KMS-11 (cell line): ENCODE data around the gene VIPAS39.

Source experiments
- H2AFZ ChIP-seq: fragments of 200-600 bp; sonication (generic); 2 replicates; pipeline ENCODE4 v1.6.1; 2016; ENCODE audit warnings: antibody characterized with exemption, mixed run types, low read depth
- H3K27ac ChIP-seq: fragments of 200-600 bp; sonication (generic); 2 replicates; pipeline ENCODE4 v1.6.1; 2016; ENCODE audit warnings: mild to moderate bottlenecking, mixed run types
- H3K27me3 ChIP-seq: fragments of 200-600 bp; sonication (generic); 2 replicates; pipeline ENCODE4 v1.6.1; 2017; ENCODE audit warnings: mild to moderate bottlenecking, low read depth, mixed run types, moderate library complexity; ENCODE audit not compliant: insufficient read depth
- H3K36me3 ChIP-seq: fragments of 200-600 bp; sonication (generic); 2 replicates; pipeline ENCODE4 v1.6.1; 2017; ENCODE audit warnings: mild to moderate bottlenecking, mixed run types; ENCODE audit not compliant: insufficient read depth
- H3K4me1 ChIP-seq: fragments of 200-600 bp; sonication (generic); 2 replicates; pipeline ENCODE4 v1.6.1; 2016; ENCODE audit warnings: mild to moderate bottlenecking, low read depth, mixed run types; ENCODE audit not compliant: poor library complexity, severe bottlenecking
- H3K4me2 ChIP-seq: fragments of 200-600 bp; sonication (generic); 2 replicates; pipeline ENCODE4 v1.7.0; 2016; ENCODE audit warnings: mild to moderate bottlenecking, mixed run types
- H3K4me3 ChIP-seq: fragments of 200-600 bp; sonication (generic); IDR thresholded peaks from 2 replicates; pipeline ENCODE4 v1.6.1; 2017; ENCODE audit warnings: low read depth, low read length, mixed read lengths; ENCODE audit not compliant: insufficient read depth
- H3K79me2 ChIP-seq: fragments of 200-600 bp; sonication (generic); 2 replicates; pipeline ENCODE4 v1.6.1; 2016; ENCODE audit warnings: low read depth, mixed run types; ENCODE audit not compliant: insufficient read depth
- H3K9ac ChIP-seq: fragments of 200-600 bp; sonication (generic); 2 replicates; pipeline ENCODE4 v1.6.1; 2016; ENCODE audit warnings: mild to moderate bottlenecking, mixed run types
- H4K20me1 ChIP-seq: fragments of 200-600 bp; sonication (generic); 2 replicates; pipeline ENCODE4 v1.6.1; 2016; ENCODE audit warnings: mild to moderate bottlenecking, mixed run types; ENCODE audit not compliant: insufficient read depth
- TF ChIP-seq, protein P1 (sequence below): fragments of 200-600 bp; sonication (generic); conservative IDR thresholded peaks from 2 replicates; pipeline ENCODE4 v1.6.1; 2017; ENCODE audit warnings: low read depth, mild to moderate bottlenecking, antibody characterized with exemption, low read length, moderate library complexity, mixed read lengths

The VIPAS39 gene

DNA sequence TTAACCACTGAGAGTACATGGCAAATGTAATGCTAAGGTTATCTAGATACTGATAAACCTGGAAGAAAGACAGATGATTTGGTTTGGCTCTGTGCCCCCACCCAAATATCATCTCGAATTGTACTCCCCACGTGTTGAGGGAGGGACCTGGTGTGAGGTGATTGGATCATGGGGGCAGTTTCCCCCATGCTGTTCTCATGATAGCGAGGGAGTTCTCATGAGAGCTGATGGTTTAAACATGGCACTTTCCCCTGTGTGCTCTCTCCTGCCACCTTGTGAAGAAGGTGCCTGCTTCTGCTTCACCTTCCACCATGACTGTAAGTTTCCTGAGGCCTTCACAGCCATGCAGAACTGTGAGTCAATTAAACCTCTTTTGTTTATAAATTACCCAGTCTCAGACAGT, 48.3 kb downstream of the VIPAS39 start:
- no peaks in the 10 kb centered on the region for H3K27me3 ChIP-seq
- no peak overlapping the region for H3K27ac ChIP-seq
- no peak overlapping the region for H3K9ac ChIP-seq
- TF ChIP-seq, protein P1, sequence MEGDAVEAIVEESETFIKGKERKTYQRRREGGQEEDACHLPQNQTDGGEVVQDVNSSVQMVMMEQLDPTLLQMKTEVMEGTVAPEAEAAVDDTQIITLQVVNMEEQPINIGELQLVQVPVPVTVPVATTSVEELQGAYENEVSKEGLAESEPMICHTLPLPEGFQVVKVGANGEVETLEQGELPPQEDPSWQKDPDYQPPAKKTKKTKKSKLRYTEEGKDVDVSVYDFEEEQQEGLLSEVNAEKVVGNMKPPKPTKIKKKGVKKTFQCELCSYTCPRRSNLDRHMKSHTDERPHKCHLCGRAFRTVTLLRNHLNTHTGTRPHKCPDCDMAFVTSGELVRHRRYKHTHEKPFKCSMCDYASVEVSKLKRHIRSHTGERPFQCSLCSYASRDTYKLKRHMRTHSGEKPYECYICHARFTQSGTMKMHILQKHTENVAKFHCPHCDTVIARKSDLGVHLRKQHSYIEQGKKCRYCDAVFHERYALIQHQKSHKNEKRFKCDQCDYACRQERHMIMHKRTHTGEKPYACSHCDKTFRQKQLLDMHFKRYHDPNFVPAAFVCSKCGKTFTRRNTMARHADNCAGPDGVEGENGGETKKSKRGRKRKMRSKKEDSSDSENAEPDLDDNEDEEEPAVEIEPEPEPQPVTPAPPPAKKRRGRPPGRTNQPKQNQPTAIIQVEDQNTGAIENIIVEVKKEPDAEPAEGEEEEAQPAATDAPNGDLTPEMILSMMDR, result no peak
- no peak overlapping the region for H2AFZ ChIP-seq
- no peak overlapping the region for H3K4me2 ChIP-seq
- H4K20me1 ChIP-seq, result no peaks in the 10 kb centered on the region
- H3K36me3 ChIP-seq, result no peaks in the 10 kb centered on the region
- no peak overlapping the region for H3K4me3 ChIP-seq
- H3K79me2 ChIP-seq, result no peaks in the 10 kb centered on the region
- H3K4me1 ChIP-seq, result no peaks in the 10 kb centered on the region

DNA sequence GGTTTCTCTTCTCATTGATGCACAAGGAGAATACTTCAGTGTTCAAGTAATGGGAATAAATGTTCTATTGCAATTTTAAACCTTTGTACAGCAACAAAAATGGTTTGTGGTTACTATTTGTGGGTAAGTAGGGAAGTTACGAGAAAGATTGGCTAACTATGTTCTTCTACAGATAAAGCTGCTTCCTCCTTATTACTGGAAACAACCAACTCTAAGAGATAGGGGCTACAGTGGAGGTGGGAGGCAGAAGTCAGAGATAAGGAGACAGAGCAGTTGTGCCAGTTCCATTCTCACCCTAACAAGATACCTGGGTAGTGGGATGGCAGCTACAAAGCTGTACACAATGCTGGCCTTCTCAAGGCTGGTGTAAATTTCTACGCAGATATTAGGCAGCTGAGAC, 50.2 kb downstream of the VIPAS39 start:
- Histone ChIP-seq H3K79me2 (no peaks in the 10 kb centered on the region), H3K4me1 (no peaks in the 10 kb centered on the region), H3K36me3 (no peaks in the 10 kb centered on the region), H3K27me3 (no peaks in the 10 kb centered on the region), H3K9ac (no peak overlapping the region), H2AFZ (no peak overlapping the region), H3K4me3 (no peak overlapping the region), H3K27ac (no peak overlapping the region), H3K4me2 (no peak overlapping the region), H4K20me1 (no peaks in the 10 kb centered on the region)
- TF ChIP-seq, protein P1, result no peak

DNA sequence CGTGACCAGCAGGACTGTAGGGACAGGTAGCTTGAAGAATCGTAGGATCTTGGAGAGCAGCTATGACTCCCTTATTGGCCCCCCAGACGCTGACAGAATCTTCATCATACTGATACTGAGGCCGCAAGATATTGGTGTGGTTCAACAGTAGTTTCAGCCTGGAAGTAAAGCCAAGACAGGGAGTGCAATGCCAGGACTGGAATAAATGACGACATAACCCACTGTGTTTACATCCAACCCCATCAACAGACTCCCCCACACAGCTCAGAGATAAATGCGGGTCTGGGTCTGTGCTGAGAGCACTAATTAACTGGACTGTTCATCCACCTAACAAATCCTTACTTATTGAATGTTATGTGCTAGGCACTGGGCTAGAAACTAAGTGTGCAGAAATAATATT, 50.7 kb downstream of the VIPAS39 start:
- Histone ChIP-seq H2AFZ (no peak overlapping the region), H4K20me1 (no peaks in the 10 kb centered on the region), H3K9ac (no peak overlapping the region), H3K79me2 (no peaks in the 10 kb centered on the region), H3K27ac (no peak overlapping the region), H3K4me3 (no peak overlapping the region), H3K36me3 (no peaks in the 10 kb centered on the region), H3K4me1 (no peaks in the 10 kb centered on the region), H3K27me3 (no peaks in the 10 kb centered on the region), H3K4me2 (no peak overlapping the region)
- TF ChIP-seq, protein P1, result no peak

DNA sequence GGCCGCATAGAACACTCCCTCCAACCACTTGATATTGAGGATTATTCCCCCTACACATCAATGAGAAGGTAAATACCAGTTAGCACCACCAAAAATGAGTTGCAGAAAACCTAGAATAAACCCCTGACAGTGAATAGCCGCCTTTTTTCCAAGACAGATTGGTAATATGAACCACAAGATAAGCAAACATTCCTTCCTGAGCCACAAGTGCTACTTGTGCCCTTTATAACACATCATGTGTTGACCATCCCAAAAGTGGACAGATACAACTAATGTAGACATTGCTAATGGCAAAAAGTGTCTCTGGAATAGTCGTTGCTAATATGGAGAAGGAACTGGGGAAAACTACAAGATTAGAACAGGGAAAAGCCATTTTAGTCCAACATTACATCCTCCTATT, 51.3 kb downstream of the VIPAS39 start:
- H3K4me1 ChIP-seq, result no peaks in the 10 kb centered on the region
- no peaks in the 10 kb centered on the region for H3K79me2 ChIP-seq
- no peaks in the 10 kb centered on the region for H3K27me3 ChIP-seq
- TF ChIP-seq, protein P1, result no peak
- no peak overlapping the region for H3K27ac ChIP-seq
- H3K4me2 ChIP-seq, result no peak overlapping the region
- no peak overlapping the region for H2AFZ ChIP-seq
- H3K36me3 ChIP-seq, result no peaks in the 10 kb centered on the region
- no peak overlapping the region for H3K4me3 ChIP-seq
- H3K9ac ChIP-seq, result no peak overlapping the region
- no peaks in the 10 kb centered on the region for H4K20me1 ChIP-seq
